IMR-90 (cell line): ENCODE data around the gene PRSS56. TPM values are rescaled to one million over a fixed set of nuclear protein-coding genes. Genes with fewer than 3 reads are reported as not detected.

ENCODE experiments used
- ATAC-seq: fragments of 200-7000 bp; cut with Tn5 transposase; 2 replicates; pipeline ENCODE4 v1.9.1; 2020; ENCODE audit warnings: low read depth, mild to moderate bottlenecking, moderate library complexity
- BruUV-seq: library from RNA; stranded (reverse); fragments of 400-500 nt; replicated peaks from 2 replicates; lab custom pipeline; 2021; lab: Mats Ljungman, UMichigan
- CTCF ChIA-PET: fragments of 300-600 bp; formaldehyde crosslinking; extraction: SDS; loops from one replicate; lab custom pipeline; 2021; ENCODE audit warnings: antibody characterized with exemption; lab: Yijun Ruan, JAX
- POLR2A ChIA-PET: fragments of 300-600 bp; sonication (Branson Sonifier 250); formaldehyde crosslinking; loops from one replicate; lab custom pipeline; 2022; ENCODE audit warnings: antibody characterized with exemption; ENCODE audit not compliant: unreplicated experiment; lab: Charles Lee
- DNase-seq: peaks from one replicate; pipeline ENCODE4 v3.0.0; 2013
- H2AFZ ChIP-seq: replicated peaks from 2 replicates; pipeline ENCODE3; 2013; ENCODE audit warnings: low read length, mild to moderate bottlenecking; ENCODE audit not compliant: poor library complexity
- H2AK5ac ChIP-seq: 2 replicates; pipeline ENCODE4 v1.6.1; 2013; ENCODE audit warnings: low read depth, low read length, inconsistent platforms
- H2AK9ac ChIP-seq: replicated peaks from 2 replicates; pipeline ENCODE3; 2013; ENCODE audit warnings: mild to moderate bottlenecking, low read depth, low read length, moderate library complexity; ENCODE audit not compliant: poor library complexity
- H2BK120ac ChIP-seq: 2 replicates; pipeline ENCODE4 v1.6.1; 2013; ENCODE audit warnings: low read depth, low read length, inconsistent platforms
- H2BK15ac ChIP-seq: 3 replicates; pipeline ENCODE4 v1.6.1; 2013; ENCODE audit warnings: low read depth, low read length, inconsistent platforms
- H2BK20ac ChIP-seq: 2 replicates; pipeline ENCODE4 v1.6.1; 2013; ENCODE audit warnings: low read depth, mild to moderate bottlenecking, inconsistent platforms, low read length, moderate library complexity
- H2BK5ac ChIP-seq: 2 replicates; pipeline ENCODE4 v1.6.1; 2013; ENCODE audit warnings: mild to moderate bottlenecking, low read depth, low read length, inconsistent platforms; ENCODE audit not compliant: poor library complexity, severe bottlenecking
- H3K14ac ChIP-seq: replicated peaks from 2 replicates; pipeline ENCODE4 v1.6.1; 2013; ENCODE audit warnings: low read depth, low read length, inconsistent platforms
- H3K18ac ChIP-seq: 2 replicates; pipeline ENCODE4 v1.6.1; 2013; ENCODE audit warnings: low read depth, low read length, control low read depth
- H3K23ac ChIP-seq: 2 replicates; pipeline ENCODE4 v1.6.1; 2013; ENCODE audit warnings: low read depth, low read length, inconsistent platforms
- H3K27ac ChIP-seq: 2 replicates; pipeline ENCODE4 v1.5.1; 2013; ENCODE audit warnings: mild to moderate bottlenecking, control low read depth, low read length; ENCODE audit not compliant: insufficient read depth
- H3K27me3 ChIP-seq: 2 replicates; pipeline ENCODE4 v1.6.1; 2013; ENCODE audit warnings: low read length; ENCODE audit not compliant: control insufficient read depth, insufficient read depth
- H3K36me3 ChIP-seq: 2 replicates; pipeline ENCODE4 v1.6.1; 2013; ENCODE audit warnings: low read length, mixed read lengths; ENCODE audit not compliant: control insufficient read depth, insufficient read depth
- H3K4ac ChIP-seq: 2 replicates; pipeline ENCODE4 v1.6.1; 2013; ENCODE audit warnings: low read depth, low read length, inconsistent platforms
- H3K4me1 ChIP-seq: 2 replicates; pipeline ENCODE4 v1.6.1; 2013; ENCODE audit warnings: low read length, mixed read lengths; ENCODE audit not compliant: control insufficient read depth, insufficient read depth
- H3K4me2 ChIP-seq: 2 replicates; pipeline ENCODE4 v1.6.1; 2013; ENCODE audit warnings: low read depth, mild to moderate bottlenecking, control low read depth, low read length, moderate library complexity
- H3K4me3 ChIP-seq: 2 replicates; pipeline ENCODE4 v1.5.1; 2013; ENCODE audit warnings: low read depth, mild to moderate bottlenecking, control low read depth, low read length, moderate library complexity; ENCODE audit not compliant: insufficient read depth
- H3K56ac ChIP-seq: 2 replicates; pipeline ENCODE4 v1.6.1; 2013; ENCODE audit warnings: low read length, inconsistent platforms; ENCODE audit not compliant: insufficient read depth; ENCODE audit errors: extremely low read depth
- H3K79me1 ChIP-seq, 2 experiments: 2 replicates each; pipeline ENCODE4 v1.6.1; 2013; ENCODE audit warnings: low read length in 2 of 2, inconsistent platforms in 1 of 2, low read depth in 1 of 2
- H3K9ac ChIP-seq: 2 replicates; pipeline ENCODE4 v1.6.1; 2013; ENCODE audit warnings: low read depth, low read length, control low read depth
- H3K9me1 ChIP-seq: 2 replicates; pipeline ENCODE4 v1.6.1; 2013; ENCODE audit warnings: low read length, inconsistent platforms; ENCODE audit not compliant: insufficient read depth
- H3K9me3 ChIP-seq: 2 replicates; pipeline ENCODE4 v1.6.1; 2013; ENCODE audit warnings: low read length; ENCODE audit not compliant: control insufficient read depth, insufficient read depth
- H4K20me1 ChIP-seq: 2 replicates; pipeline ENCODE4 v1.6.1; 2013; ENCODE audit warnings: low read length, inconsistent platforms; ENCODE audit not compliant: insufficient read depth
- H4K5ac ChIP-seq: 2 replicates; pipeline ENCODE4 v1.6.1; 2013; ENCODE audit warnings: mild to moderate bottlenecking, low read depth, low read length, control low read depth
- H4K8ac ChIP-seq, 2 experiments: 2 replicates each; pipeline ENCODE4 v1.6.1; 2013; ENCODE audit warnings: low read depth in 2 of 2, low read length in 2 of 2, control low read depth in 1 of 2, inconsistent platforms in 1 of 2
- H4K91ac ChIP-seq: 2 replicates; pipeline ENCODE4 v1.6.1; 2013; ENCODE audit warnings: low read depth, low read length, inconsistent platforms; ENCODE audit not compliant: insufficient read depth
- BHLHE40 ChIP-seq: fragments of 150-350 bp; IDR thresholded peaks from 2 replicates; pipeline ENCODE4 v1.6.1; 2016; ENCODE audit warnings: mild to moderate bottlenecking, low read depth, low read length
- FOS ChIP-seq: fragments of 150-350 bp; IDR thresholded peaks from 2 replicates; pipeline ENCODE4 v1.6.1; 2016; ENCODE audit warnings: low read depth, low read length
- MAFK ChIP-seq: IDR thresholded peaks from 2 replicates; pipeline ENCODE4 v1.6.1; 2012; ENCODE audit warnings: low read depth, low read length, improper control_type of control experiment
- MAZ ChIP-seq: IDR thresholded peaks from 2 replicates; pipeline ENCODE4 v1.6.1; 2012; ENCODE audit warnings: low read depth, mild to moderate bottlenecking, low read length, improper control_type of control experiment, moderate library complexity, borderline replicate concordance
- MXI1 ChIP-seq: IDR thresholded peaks from 2 replicates; pipeline ENCODE4 v1.6.1; 2012; ENCODE audit warnings: low read depth, mild to moderate bottlenecking, low read length, moderate library complexity, borderline replicate concordance
- NFE2L2 ChIP-seq: fragments of 150-350 bp; IDR thresholded peaks from 2 replicates; pipeline ENCODE4 v1.6.1; 2016; ENCODE audit warnings: low read depth, mild to moderate bottlenecking, low read length
- POLR2A ChIP-seq: IDR thresholded peaks from 2 replicates; pipeline ENCODE4 v1.6.1; 2012; ENCODE audit warnings: mild to moderate bottlenecking, low read depth, low read length
- RAD21 ChIP-seq: IDR thresholded peaks from 2 replicates; pipeline ENCODE4 v1.6.1; 2012; ENCODE audit warnings: low read length, improper control_type of control experiment
- RCOR1 ChIP-seq: IDR thresholded peaks from 2 replicates; pipeline ENCODE4 v1.6.1; 2012; ENCODE audit warnings: mild to moderate bottlenecking, low read length, improper control_type of control experiment; ENCODE audit not compliant: insufficient replicate concordance
- RFX5 ChIP-seq: IDR thresholded peaks from 2 replicates; pipeline ENCODE4 v1.8.0; 2012; ENCODE audit warnings: low read depth, mild to moderate bottlenecking, low read length, moderate library complexity
- SMC3 ChIP-seq: fragments of 150-350 bp; IDR thresholded peaks from 2 replicates; pipeline ENCODE4 v1.6.1; 2016; ENCODE audit warnings: low read depth, mild to moderate bottlenecking, antibody characterized with exemption, low read length, moderate library complexity
- WGBS, 2 experiments: methylation state at CpG; one replicate each; pipeline versions ENCODE4 v1.1.5 to v1.1.7; 2013; ENCODE audit warnings: missing lambda C conversion rate in 2 of 2; ENCODE audit not compliant: insufficient read length in 1 of 2; ENCODE audit errors: extremely low coverage in 2 of 2; 5-methylcytosine and 5-hydroxymethylcytosine counted together
- dilution Hi-C: fragments of 300-500 bp; cut with HindIII; formaldehyde crosslinking; loops from one replicate; pipeline ENCODE4 v1.14.3; 2018; ENCODE audit warnings: low sequenced_read_pairs; ENCODE audit not compliant: unreplicated experiment
- in situ Hi-C: fragments of 300-500 bp; cut with MboI; formaldehyde crosslinking; loops from 3 replicates; pipeline ENCODE4 v1.14.3; 2019; ENCODE audit warnings: low sequenced_read_pairs, inconsistent platforms, mixed read lengths
- intact Hi-C: fragments of 100-400 bp; cut with micrococcal nuclease; formaldehyde crosslinking; loops from 2 replicates; pipeline ENCODE4 v1.10.0; 2022
- polyA plus RNA-seq, 3 experiments: library from polyadenylated mRNA; depleted of rRNA; stranded (reverse); fragments of >200 nt; gene quantifications; 2 replicates each; pipeline ENCODE4 v1.2.3, GENCODE V29; 2012; ENCODE audit warnings: low replicate concordance in 1 of 3
- total RNA-seq: library from RNA; depleted of rRNA; stranded (reverse); fragments of >200 nt; gene quantifications from 2 replicates; pipeline ENCODE4 v1.2.3, GENCODE V29; 2012
- TF ChIP-seq, protein P1 (sequence below): fragments of 150-350 bp; IDR thresholded peaks from 2 replicates; pipeline ENCODE4 v1.6.1; 2017; ENCODE audit warnings: mild to moderate bottlenecking, antibody characterized with exemption, low read length, low read depth

Gene PRSS56
- total and polyA plus RNA-seq, 2 of the 4 experiments (the other 2 are of a cell fraction): not detected

DNA sequence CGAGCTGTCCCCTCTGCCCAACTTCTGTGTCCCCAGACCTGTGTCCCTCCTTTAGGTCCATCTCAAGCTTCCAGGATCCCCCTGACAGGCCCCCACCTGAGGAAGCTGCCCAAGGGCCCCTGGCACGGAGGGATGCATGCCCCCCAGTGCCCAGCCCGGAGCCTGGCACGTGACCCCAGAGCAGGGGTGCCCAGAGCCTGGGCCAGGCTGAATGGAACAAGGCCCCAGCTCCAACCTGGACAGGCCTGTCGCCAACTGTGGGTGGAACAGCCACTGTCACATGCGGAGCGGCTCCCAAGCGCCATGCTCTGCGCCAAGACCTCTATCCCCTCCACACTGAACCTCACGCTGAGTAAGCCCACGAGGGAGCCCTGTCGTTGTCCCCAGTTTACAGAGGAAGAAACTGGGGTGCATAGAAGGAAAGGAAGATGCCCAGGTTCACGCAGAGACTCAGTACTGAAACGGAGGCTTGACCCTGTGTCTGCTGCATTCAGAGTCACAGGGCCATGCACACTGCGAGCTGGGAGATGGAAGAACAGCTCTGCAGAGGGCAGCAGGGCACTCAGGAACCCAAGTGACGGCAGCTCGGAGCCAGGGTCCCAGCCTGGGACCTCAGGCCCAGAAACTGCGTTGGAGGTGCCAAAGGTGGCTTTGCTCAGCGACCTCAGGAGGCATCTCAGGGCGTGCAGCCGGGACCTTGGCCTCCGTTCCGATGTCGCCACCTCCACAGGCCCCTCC is 27.1 kb upstream of the PRSS56 start:
- no peak overlapping the region for H3K23ac ChIP-seq
- no peaks in the 10 kb centered on the region; the same call in 1 of the 2 replicates for H4K20me1 ChIP-seq
- no peak overlapping the region for H4K8ac ChIP-seq
- DNase-seq (no peak), ATAC-seq (no peak)
- H3K9me1 ChIP-seq: no peaks in the 10 kb centered on the region
- no peak overlapping the region for H2BK5ac ChIP-seq
- dilution Hi-C loops: no loop called here
- H3K36me3 ChIP-seq: no peaks in the 10 kb centered on the region
- H4K91ac ChIP-seq: no peak overlapping the region
- no peak overlapping the region for H3K9ac ChIP-seq
- H3K14ac ChIP-seq: no peak overlapping the region
- ChIA-PET CTCF (no interaction called here), POLR2A (no interaction called here)
- H3K9me3 ChIP-seq: no peaks in the 10 kb centered on the region
- no peak overlapping the region for H3K56ac ChIP-seq
- no peak overlapping the region for H2BK15ac ChIP-seq
- H3K4me1 ChIP-seq: no peaks in the 10 kb centered on the region
- BruUV-seq: no TSS peak
- no peak overlapping the region for H3K27ac ChIP-seq
- intact Hi-C loops: no loop called here
- peak overlapping the region; percentile 29 for H2AFZ ChIP-seq
- no peak overlapping the region for H2BK20ac ChIP-seq
- H3K18ac ChIP-seq: no peak overlapping the region
- H2AK9ac ChIP-seq: no peak overlapping the region
- WGBS, 2 experiments: 60% methylated on average over 5 of the region's 24 CpGs; no CpG with 5 or more reads in 1 of the 2 experiments
- H3K4me2 ChIP-seq: no peak overlapping the region
- H3K4ac ChIP-seq: no peak overlapping the region
- H3K79me1 ChIP-seq: no peaks in the 10 kb centered on the region
- H3K4me3 ChIP-seq: no peak overlapping the region
- no peak overlapping the region for H2AK5ac ChIP-seq
- TF ChIP-seq MXI1 (no peak), POLR2A (no peak), BHLHE40 (no peak), RAD21 (no peak), SMC3 (no peak), MAZ (no peak), NFE2L2 (no peak), RCOR1 (no peak), FOS (no peak), RFX5 (no peak), MAFK (no peak)
- TF ChIP-seq, protein P1, sequence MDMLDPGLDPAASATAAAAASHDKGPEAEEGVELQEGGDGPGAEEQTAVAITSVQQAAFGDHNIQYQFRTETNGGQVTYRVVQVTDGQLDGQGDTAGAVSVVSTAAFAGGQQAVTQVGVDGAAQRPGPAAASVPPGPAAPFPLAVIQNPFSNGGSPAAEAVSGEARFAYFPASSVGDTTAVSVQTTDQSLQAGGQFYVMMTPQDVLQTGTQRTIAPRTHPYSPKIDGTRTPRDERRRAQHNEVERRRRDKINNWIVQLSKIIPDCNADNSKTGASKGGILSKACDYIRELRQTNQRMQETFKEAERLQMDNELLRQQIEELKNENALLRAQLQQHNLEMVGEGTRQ: no peak
- H4K5ac ChIP-seq: no peak overlapping the region
- H2BK120ac ChIP-seq: no peak overlapping the region
- in situ Hi-C loops: no loop called here
- peaks cover 55% of the 10 kb centered on the region for H3K27me3 ChIP-seq
